ENCODE data around the gene RASGRF1. TPM values are rescaled to one million over a fixed set of nuclear protein-coding genes. Genes with fewer than 3 reads are reported as not detected.

The RASGRF1 gene
- total RNA-seq, 2 experiments from 2014 or later, result 0.02 TPM; not detected in 1

DNA sequence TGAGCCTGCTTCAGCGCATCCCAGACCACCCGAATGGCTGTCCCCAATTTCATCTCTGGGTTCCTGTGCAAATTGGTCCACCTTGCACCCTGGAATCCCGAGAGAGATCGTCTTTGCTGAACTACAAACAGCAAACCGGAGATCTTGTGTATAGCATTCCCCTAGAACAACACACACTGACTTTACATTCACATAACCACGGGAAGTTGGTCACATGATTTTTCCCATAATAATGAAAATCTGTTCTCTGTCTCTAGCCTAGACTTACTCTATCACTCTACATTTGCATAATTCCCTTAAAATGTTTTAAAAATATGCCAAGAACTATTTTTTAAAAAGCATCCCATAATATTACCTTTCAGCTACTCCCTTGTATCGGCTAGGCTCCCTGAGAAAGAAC is 180.3 kb downstream of the RASGRF1 start:
- H3K4me3 Mint-ChIP-seq, result no peak overlapping the region
- no peak for ATAC-seq

More for the DNA sequence above, 180.3 kb downstream of the RASGRF1 start:
- Mint-ChIP-seq H3K9me3 (ENCODE audit: low read depth) (no peaks in the 10 kb centered on the region), H3K36me3 (peaks cover 47% of the 10 kb centered on the region), H3K27ac (no peak overlapping the region), H3K27me3 (no peaks in the 10 kb centered on the region), H3K4me1 (peaks cover 36% of the 10 kb centered on the region)
- DNase-seq, result no peak
- CTCF ChIA-PET, result interaction anchor here (0.9 to 4.4 kb wide), 8 partner anchors 9 to 274 kb away, joined by 3 to 32 read pairs (median 8); no protein-coding TSS in a partner anchor

Other genes with a start within 250 kb of the RASGRF1 start
- gene MORF4L1, start 217.9 kb downstream of the RASGRF1 start, total RNA-seq, result 100 to 1,000 TPM; 235 to 275 TPM
- gene CTSH, start 145.7 kb downstream of the RASGRF1 start, total RNA-seq, result 10 to 100 TPM; 33.9 to 48.1 TPM
- not detected for gene ANKRD34C, start 191.9 kb upstream of the RASGRF1 start, total RNA-seq
- gene TMED3, start 220.3 kb upstream of the RASGRF1 start, total RNA-seq, result 10 to 100 TPM; 35.3 to 41.8 TPM

Data from activated CD8-positive, alpha-beta memory T cell treated with anti-CD3 and anti-CD28 coated beads, Interleukin-2, amount 10 ng/mL, durations not matched to agents 7 days and 5 days (primary cell).